GM23248 (cell line): ENCODE measurements around the gene MED10.

Experiments
- EZH2 ChIP-seq: fragments of 200-600 bp; sonication (generic); IDR thresholded peaks from 2 replicates; pipeline ENCODE4 v1.6.1; 2018; ENCODE audit warnings: antibody characterized with exemption, mild to moderate bottlenecking; ENCODE audit not compliant: insufficient read depth, poor library complexity, severe bottlenecking
- EZH2phosphoT487 ChIP-seq: fragments of 200-600 bp; sonication (generic); IDR thresholded peaks from 2 replicates; pipeline ENCODE4 v1.6.1; 2018; ENCODE audit warnings: antibody characterized with exemption, moderate library complexity, mild to moderate bottlenecking, low read depth; ENCODE audit not compliant: insufficient read depth

GRCh38 chr5:6328173-6328572 lies 50.2 kb downstream of the MED10 start:
- TF ChIP-seq EZH2: no peak
- TF ChIP-seq EZH2phosphoT487: no peak
